GM19372 (cell line): Measurements from ENCODE around the gene NQO2.
A peak's percentile ranks its signal among the peaks of the same experiment; 100 is the strongest.
"Not testable (repeated sequence)": the region's sequence is repeated elsewhere in the genome, so short reads cannot be mapped to it uniquely, and the experiment has no call there.

Source experiments
- ATAC-seq: cut with Tn5 transposase; IDR thresholded peaks from one replicate; pipeline ENCODE4 v1.9.1; 2021; ENCODE audit warnings: mild to moderate bottlenecking, low read depth, moderate library complexity; ENCODE audit not compliant: unreplicated experiment

Gene NQO2

GRCh38 chr6:3011158-3011557 lies 11.5 kb downstream of the NQO2 start:
- ATAC-seq: no peak

GRCh38 chr6:3011592-3011991 lies 11.9 kb downstream of the NQO2 start:
- ATAC-seq: no peak

- no peak for ATAC-seq
Observed at GRCh38 chr6:3013486-3013885, 13.8 kb downstream of the NQO2 start.

- no peak for ATAC-seq
Observed at GRCh38 chr6:3013901-3014674, 14.4 kb downstream of the NQO2 start.

GRCh38 chr6:3014675-3015066 lies 15.0 kb downstream of the NQO2 start:
- ATAC-seq: no peak

GRCh38 chr6:3015144-3015543 lies 15.4 kb downstream of the NQO2 start:
- no peak for ATAC-seq

GRCh38 chr6:3016473-3017280 lies 17.0 kb downstream of the NQO2 start:
- no peak for ATAC-seq

GRCh38 chr6:3017304-3017703 lies 17.6 kb downstream of the NQO2 start:
- no peak for ATAC-seq

- ATAC-seq: no peak
Observed at GRCh38 chr6:3019065-3019464, 19.4 kb downstream of the NQO2 start.

- no peak for ATAC-seq
Observed at GRCh38 chr6:3019749-3020320, 20.1 kb downstream of the NQO2 start.

- not testable (repeated sequence) for ATAC-seq
Observed at GRCh38 chr6:3020976-3021598, 21.4 kb downstream of the NQO2 start.

GRCh38 chr6:3022765-3023662 lies 23.3 kb downstream of the NQO2 start:
- ATAC-seq: peak; percentile 6

GRCh38 chr6:3023663-3024483 lies 24.2 kb downstream of the NQO2 start:
- peak; percentile 71 for ATAC-seq

- ATAC-seq: peak; percentile 72
Observed at GRCh38 chr6:3026791-3027626, 27.3 kb downstream of the NQO2 start.

GRCh38 chr6:3028156-3028555 lies 28.5 kb downstream of the NQO2 start:
- not testable (repeated sequence) for ATAC-seq

GRCh38 chr6:3031857-3032640 lies 32.4 kb downstream of the NQO2 start:
- no peak for ATAC-seq

- no peak for ATAC-seq
Observed at GRCh38 chr6:3032986-3033385, 33.3 kb downstream of the NQO2 start.

GRCh38 chr6:3033652-3034051 lies 34.0 kb downstream of the NQO2 start:
- ATAC-seq: no peak
